Pancreas (tissue), 10 donors: ENCODE data around the gene ASB2. TPM values are rescaled to one million over a fixed set of nuclear protein-coding genes. Genes with fewer than 3 reads are reported as not detected.
A peak's percentile ranks its signal among the peaks of the same experiment; 100 is the strongest.

Experiments
- ATAC-seq, 4 donors: fragments of 200-7000 bp; cut with Tn5 transposase; one replicate each; pipeline versions ENCODE4 v1.8.0 to v1.9.1; 2020; ENCODE audit warnings: mild to moderate bottlenecking in 4 of 4, moderate library complexity in 4 of 4
- DNase-seq, 6 donors: peaks; one replicate each; pipeline ENCODE4 v3.0.0-alpha.2; 2020
- FAIRE-seq: peaks from 2 replicates; lab custom pipeline; 2012; peaks lifted over from hg19 to GRCh38; lab: Jason Lieb, UNC
- H3K27ac ChIP-seq, 4 donors: fragments of 200-600 bp; sonication (generic); 1 replicate in 3 of 4; 2 replicates in 1 of 4; pipeline versions ENCODE4 v1.5.0 to v1.8.0; 2020
- H3K27me3 ChIP-seq, 4 donors: fragments of 200-600 bp; one replicate each; pipeline ENCODE4 v1.8.0; 2021
- H3K36me3 ChIP-seq, 3 donors: fragments of 200-600 bp; sonication (generic) in 1 of 3; one replicate each; pipeline versions ENCODE4 v1.5.0 to v1.8.0; 2020 to 2021
- H3K4me1 ChIP-seq, 3 donors: fragments of 200-600 bp; one replicate each; pipeline ENCODE4 v1.8.0; 2021
- H3K4me3 ChIP-seq, 4 donors: fragments of 200-600 bp; sonication (generic) in 2 of 4; one replicate each; pipeline versions ENCODE4 v1.5.0 to v1.8.0; 2020 to 2021
- H3K9me3 ChIP-seq, 4 donors: fragments of 200-600 bp; one replicate each; pipeline ENCODE4 v1.8.0; 2021
- WGBS, 2 donors: extraction: QIAGEN DNeasy Blood & Tissue Kit; methylation state at CpG; one replicate each; pipeline ENCODE4 v1.1.7; 2013; 5-methylcytosine and 5-hydroxymethylcytosine counted together
- intact Hi-C, 3 donors: fragments of 100-400 bp; cut with DNase I; formaldehyde crosslinking; loops; one replicate each; pipeline versions ENCODE4 v1.11.1 to v1.14.2; 2022
- polyA plus RNA-seq, 2 donors: library from polyadenylated mRNA; stranded (reverse); fragments of 200-250 nt; gene quantifications; one replicate each; pipeline ENCODE4 v1.2.3, GENCODE V29; 2013
- total RNA-seq, 6 donors: library from RNA; stranded (reverse); fragmentation: NEBNext Ultra II Directional in 4 of 6; extraction: Animal tissue kit (Norgen Biotek cat#: 25700) in 4 of 6; gene quantifications; one replicate each; pipeline versions ENCODE4 v1.2.1 to v1.2.4, GENCODE V29; 2021 to 2023
- TF ChIP-seq, protein P1 (sequence below), 4 donors: fragments of 200-600 bp; sonication (generic) in 3 of 4; IDR thresholded peaks; one replicate each; pipeline versions ENCODE4 v1.5.0 to v1.8.0; 2021; ENCODE audit warnings: antibody characterized with exemption in 4 of 4
- donor health status: healthy with polysubstance abuse.
- donor health status: DM: no; HTN: no; CAD: no; lungs with moderate emphysema.
- donor health status: DM: no; HTN: no; CAD: no.
- donor health status: control.
- donor health status: control.
- donor health status: Bipolar disorder and iron deficiency.
- donor health status: DM: yes; HTN: yes; CAD: no.
- donor health status: DM: no; HTN: no; CAD: no.
- donor health status: DM: no; HTN: no; CAD: no.
- donor health status: DM: yes; HTN: yes; CAD: no.

The ASB2 gene
- total and polyA plus RNA-seq, 8 donors: 0.09 to 1.4 (median 0.40) TPM

DNA sequence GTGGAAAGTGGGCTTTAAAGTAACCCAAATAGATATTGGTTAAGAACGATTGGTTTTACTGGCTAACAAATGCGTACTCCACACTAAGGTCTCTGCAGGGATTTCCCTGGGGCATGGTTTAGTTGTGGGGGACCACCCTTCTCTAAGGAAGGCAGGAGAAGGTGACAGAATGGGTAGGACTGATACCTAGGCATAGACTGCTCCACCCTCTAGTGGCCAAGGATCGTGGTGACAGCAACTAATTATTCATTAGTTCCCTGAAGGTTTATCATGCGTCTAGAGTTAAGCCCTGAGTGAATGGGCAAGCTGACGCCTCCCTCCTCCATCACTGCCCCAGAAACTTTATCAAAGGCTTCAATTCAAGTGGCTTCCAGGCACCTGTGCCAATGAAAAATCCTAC, 40.1 kb downstream of the ASB2 start:
- DNase-seq (no peak), FAIRE-seq (no peak), ATAC-seq (no peak)
- intact Hi-C loops: loop anchor here in 1 of 3 donors (5.0 kb wide), 1 partner anchor 66 kb away; no protein-coding TSS in a partner anchor
- TF ChIP-seq, protein P1, sequence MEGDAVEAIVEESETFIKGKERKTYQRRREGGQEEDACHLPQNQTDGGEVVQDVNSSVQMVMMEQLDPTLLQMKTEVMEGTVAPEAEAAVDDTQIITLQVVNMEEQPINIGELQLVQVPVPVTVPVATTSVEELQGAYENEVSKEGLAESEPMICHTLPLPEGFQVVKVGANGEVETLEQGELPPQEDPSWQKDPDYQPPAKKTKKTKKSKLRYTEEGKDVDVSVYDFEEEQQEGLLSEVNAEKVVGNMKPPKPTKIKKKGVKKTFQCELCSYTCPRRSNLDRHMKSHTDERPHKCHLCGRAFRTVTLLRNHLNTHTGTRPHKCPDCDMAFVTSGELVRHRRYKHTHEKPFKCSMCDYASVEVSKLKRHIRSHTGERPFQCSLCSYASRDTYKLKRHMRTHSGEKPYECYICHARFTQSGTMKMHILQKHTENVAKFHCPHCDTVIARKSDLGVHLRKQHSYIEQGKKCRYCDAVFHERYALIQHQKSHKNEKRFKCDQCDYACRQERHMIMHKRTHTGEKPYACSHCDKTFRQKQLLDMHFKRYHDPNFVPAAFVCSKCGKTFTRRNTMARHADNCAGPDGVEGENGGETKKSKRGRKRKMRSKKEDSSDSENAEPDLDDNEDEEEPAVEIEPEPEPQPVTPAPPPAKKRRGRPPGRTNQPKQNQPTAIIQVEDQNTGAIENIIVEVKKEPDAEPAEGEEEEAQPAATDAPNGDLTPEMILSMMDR (IDR thresholded peaks at IDR 0.05): peak in 3 of 4 donors; percentile 10 to 26 (median 12)
- no peaks in the 10 kb centered on the region for H3K27me3 ChIP-seq
- 25% methylated on average over 5 of the region's 5 CpGs for WGBS, 2 donors
- no peaks in the 10 kb centered on the region for H3K36me3 ChIP-seq
- no peak overlapping the region for H3K27ac ChIP-seq
- H3K4me1 ChIP-seq: peaks cover 8 to 9% (median 8%) of the 10 kb centered on the region in 3 donors
- no peak overlapping the region for H3K4me3 ChIP-seq
- H3K9me3 ChIP-seq: no peaks in the 10 kb centered on the region

DNA sequence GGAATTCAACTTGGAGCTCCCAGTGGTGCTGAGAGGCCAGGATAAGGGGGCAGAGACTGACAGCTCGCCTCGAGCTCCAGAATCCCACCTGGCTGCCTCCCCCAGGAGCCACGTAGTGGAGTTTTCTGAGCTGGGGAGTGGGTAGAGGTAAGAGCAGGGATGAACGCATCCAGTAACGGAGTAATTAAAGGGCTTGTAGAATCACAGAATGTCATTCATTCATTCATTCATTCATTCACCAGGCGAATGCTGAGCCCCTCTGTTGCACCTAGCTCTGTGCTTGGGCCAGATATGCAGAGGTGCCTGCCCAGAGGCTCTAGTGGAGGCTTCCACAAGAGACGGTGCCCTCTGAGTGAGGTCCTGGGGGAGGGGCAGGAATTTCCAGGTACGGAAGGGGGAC, 41.2 kb downstream of the ASB2 start:
- TF ChIP-seq, protein P1 (IDR thresholded peaks at IDR 0.05): no peak
- H3K36me3 ChIP-seq: no peaks in the 10 kb centered on the region
- no peaks in the 10 kb centered on the region for H3K9me3 ChIP-seq
- no peak for FAIRE-seq
- H3K4me3 ChIP-seq: no peak overlapping the region
- peaks cover 0 to 4% (median under 1%) of the 10 kb centered on the region in 3 donors for H3K4me1 ChIP-seq
- H3K27me3 ChIP-seq: no peaks in the 10 kb centered on the region
- no peak for ATAC-seq
- DNase-seq: no peak
- H3K27ac ChIP-seq: no peak overlapping the region
- intact Hi-C loops: loop anchor here in 1 of 3 donors (5.0 kb wide), 1 partner anchor 67 kb away; no protein-coding TSS in a partner anchor
- WGBS, 2 donors: 59 to 73% methylated on average over 8 of the region's 8 CpGs

DNA sequence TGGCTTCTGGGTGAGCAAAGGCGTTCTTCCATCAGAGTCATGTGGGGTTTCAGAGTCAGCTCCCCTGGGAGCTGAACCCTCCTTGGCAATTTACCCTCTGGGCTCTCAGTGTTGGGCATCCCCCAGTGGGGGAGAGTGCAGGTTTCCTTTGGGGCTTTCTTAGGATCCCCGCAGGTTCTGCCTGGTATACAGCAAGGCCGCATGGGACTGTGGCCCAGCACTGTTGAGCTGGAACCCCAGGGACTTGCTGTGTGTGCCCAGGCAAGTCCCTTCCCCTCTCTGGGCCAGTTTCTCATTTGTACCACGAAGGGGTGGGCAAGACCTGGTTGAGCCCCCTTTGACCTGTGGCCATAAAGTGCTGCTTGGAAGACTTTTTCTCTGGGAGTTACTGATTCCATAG, 43.7 kb downstream of the ASB2 start:
- H3K36me3 ChIP-seq: no peaks in the 10 kb centered on the region
- H3K4me1 ChIP-seq: no peaks in the 10 kb centered on the region
- 79 to 87% methylated on average over 4 of the region's 4 CpGs for WGBS, 2 donors
- TF ChIP-seq, protein P1 (IDR thresholded peaks at IDR 0.05): no peak
- DNase-seq: no peak
- no peak overlapping the region for H3K4me3 ChIP-seq
- H3K27ac ChIP-seq: no peak overlapping the region
- no peaks in the 10 kb centered on the region for H3K27me3 ChIP-seq
- ATAC-seq: no peak
- H3K9me3 ChIP-seq: no peaks in the 10 kb centered on the region
- FAIRE-seq: no peak
- intact Hi-C loops: no loop called here

DNA sequence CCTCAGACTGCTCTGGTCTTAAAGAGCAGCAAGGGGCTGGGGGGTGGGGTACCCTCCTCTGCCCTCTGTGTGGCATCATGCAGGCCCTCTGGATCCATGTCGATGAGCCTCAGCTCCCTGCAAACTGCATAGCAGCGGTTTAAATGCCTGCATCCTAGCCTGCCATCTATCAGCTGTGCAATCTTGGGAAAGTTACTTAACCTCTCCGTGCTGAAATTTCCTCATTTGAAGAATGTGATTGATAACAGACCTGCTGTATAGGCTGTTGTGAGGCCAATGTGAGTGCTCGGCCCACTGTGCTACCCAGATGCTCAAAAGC, 45.4 kb downstream of the ASB2 start:
- FAIRE-seq: no peak
- Histone ChIP-seq H3K9me3 (no peaks in the 10 kb centered on the region), H3K27ac (no peak overlapping the region), H3K4me3 (no peak overlapping the region), H3K4me1 (no peaks in the 10 kb centered on the region), H3K27me3 (no peaks in the 10 kb centered on the region), H3K36me3 (no peaks in the 10 kb centered on the region)
- DNase-seq: no peak
- TF ChIP-seq, protein P1 (IDR thresholded peaks at IDR 0.05): no peak
- WGBS, 2 donors: 68 to 72% methylated on average over 4 of the region's 4 CpGs
- ATAC-seq: no peak
- intact Hi-C loops: no loop called here

DNA sequence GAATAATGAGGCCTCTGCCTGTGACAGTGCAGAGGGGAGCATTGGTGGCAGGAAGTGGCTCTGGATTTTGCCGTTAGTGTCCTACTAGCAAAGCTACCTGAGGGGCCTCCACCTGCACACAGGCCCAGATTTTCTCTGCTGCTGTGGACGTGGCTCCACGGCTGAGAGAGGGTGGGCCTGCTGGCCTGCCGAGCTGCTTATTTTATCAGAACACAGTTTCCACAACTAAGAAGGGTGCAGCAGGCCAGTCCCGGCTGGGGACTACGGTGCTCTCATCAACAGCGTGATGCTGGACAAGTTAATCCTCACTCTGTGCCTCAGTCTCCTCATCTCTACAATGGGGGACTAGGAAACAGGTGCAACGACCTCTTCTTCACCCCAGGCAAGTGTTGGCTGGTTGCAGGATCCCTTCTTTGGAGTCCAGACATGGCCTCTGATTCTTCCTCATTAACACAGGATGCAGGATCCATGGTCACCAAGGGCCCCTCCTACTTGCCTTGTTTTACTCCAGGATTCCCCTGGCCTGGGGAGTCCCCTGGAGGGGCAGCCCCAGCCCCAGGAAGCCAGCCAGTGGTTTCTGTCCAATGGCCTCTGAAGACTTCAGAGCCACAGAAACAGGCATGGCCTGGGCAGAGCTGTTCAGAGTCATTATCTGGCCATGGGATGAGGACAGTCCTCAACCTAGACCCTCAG, 45.9 kb downstream of the ASB2 start:
- 75 to 86% methylated on average over 8 of the region's 8 CpGs for WGBS, 2 donors
- Histone ChIP-seq H3K27ac (no peak overlapping the region), H3K27me3 (no peaks in the 10 kb centered on the region), H3K4me1 (no peaks in the 10 kb centered on the region), H3K36me3 (no peaks in the 10 kb centered on the region), H3K4me3 (no peak overlapping the region), H3K9me3 (no peaks in the 10 kb centered on the region)
- TF ChIP-seq, protein P1 (IDR thresholded peaks at IDR 0.05): no peak
- DNase-seq (no peak), ATAC-seq (no peak), FAIRE-seq (no peak)
- intact Hi-C loops: no loop called here
